Testis (tissue), 3 donors: ENCODE data around the gene SHCBP1L. TPM values are rescaled to one million over a fixed set of nuclear protein-coding genes. Genes with fewer than 3 reads are reported as not detected.

Experiments used
- DNase-seq: peaks from one replicate; pipeline ENCODE4 v3.0.0-alpha.2; 2019
- H3K27ac ChIP-seq, 2 donors: fragments of 200-600 bp; sonication (generic); one replicate each; pipeline ENCODE4 v1.5.1; 2019
- H3K27me3 ChIP-seq: fragments of 200-600 bp; sonication (generic); one replicate; pipeline ENCODE4 v1.5.1; 2019
- H3K36me3 ChIP-seq: fragments of 200-600 bp; sonication (generic); one replicate; pipeline ENCODE4 v1.5.1; 2017; ENCODE audit warnings: low read depth; ENCODE audit errors: missing control alignments
- H3K4me1 ChIP-seq: fragments of 200-600 bp; sonication (generic); one replicate; pipeline ENCODE4 v1.5.1; 2019
- H3K4me3 ChIP-seq, 2 donors: fragments of 200-600 bp; sonication (generic); one replicate each; pipeline ENCODE4 v1.5.1; 2017 to 2019
- H3K9me3 ChIP-seq: fragments of 200-600 bp; sonication (generic); one replicate; pipeline ENCODE4 v1.5.1; 2017
- POLR2A ChIP-seq: fragments of 450-650 bp; IDR thresholded peaks from one replicate; pipeline ENCODE4 v1.6.1; 2017; ENCODE audit warnings: antibody characterized with exemption, mild to moderate bottlenecking, moderate library complexity
- WGBS, 2 donors: methylation state at CpG; one replicate each; pipeline ENCODE4 v1.1.5; 2018; 5-methylcytosine and 5-hydroxymethylcytosine counted together
- intact Hi-C: fragments of 100-400 bp; cut with DNase I; formaldehyde crosslinking; loops from one replicate; pipeline ENCODE4 v1.15.1; 2023; ENCODE audit warnings: low total_unique reads
- polyA plus RNA-seq: library from polyadenylated mRNA; stranded (reverse); fragments of 350-450 nt; fragmentation: Illumina TruSeq; extraction: RNeasy Lipid Tissue Mini Kit (QIAGEN cat#74804); gene quantifications from one replicate; pipeline ENCODE4 v1.2.3, GENCODE V29; 2014; ENCODE audit warnings: low read depth, low replicate concordance; ENCODE audit not compliant: insufficient read depth
- total RNA-seq, 2 donors: library from RNA; depleted of rRNA; stranded (reverse); fragments of >200 nt; gene quantifications; one replicate each; pipeline ENCODE4 v1.2.3, GENCODE V29; 2016
- TF ChIP-seq, protein P1 (sequence below), 3 experiments: fragments of 450-650 bp in 2 of 3; fragments of 200-600 bp in 1 of 3; sonication (generic) in 1 of 3; IDR thresholded peaks; one replicate each; pipeline ENCODE4 v1.5.1; 2016 to 2019; ENCODE audit warnings: antibody characterized with exemption in 3 of 3, mild to moderate bottlenecking in 2 of 3, moderate library complexity in 1 of 3

The SHCBP1L gene
- total and polyA plus RNA-seq, 3 donors from 2014 or later: 106 to 254 (median 132) TPM

GRCh38 chr1:182974506-182975191, 21.7 kb upstream of the SHCBP1L start:
- Histone ChIP-seq H3K27me3 (no peaks in the 10 kb centered on the region), H3K27ac (no peak overlapping the region), H3K4me1 (no peaks in the 10 kb centered on the region), H3K36me3 (no peaks in the 10 kb centered on the region), H3K4me3 (no peak overlapping the region), H3K9me3 (no peaks in the 10 kb centered on the region)
- 89 to 91% methylated on average over 2 of the region's 2 CpGs for WGBS, 2 donors
- TF ChIP-seq POLR2A: no peak
- TF ChIP-seq, protein P1, sequence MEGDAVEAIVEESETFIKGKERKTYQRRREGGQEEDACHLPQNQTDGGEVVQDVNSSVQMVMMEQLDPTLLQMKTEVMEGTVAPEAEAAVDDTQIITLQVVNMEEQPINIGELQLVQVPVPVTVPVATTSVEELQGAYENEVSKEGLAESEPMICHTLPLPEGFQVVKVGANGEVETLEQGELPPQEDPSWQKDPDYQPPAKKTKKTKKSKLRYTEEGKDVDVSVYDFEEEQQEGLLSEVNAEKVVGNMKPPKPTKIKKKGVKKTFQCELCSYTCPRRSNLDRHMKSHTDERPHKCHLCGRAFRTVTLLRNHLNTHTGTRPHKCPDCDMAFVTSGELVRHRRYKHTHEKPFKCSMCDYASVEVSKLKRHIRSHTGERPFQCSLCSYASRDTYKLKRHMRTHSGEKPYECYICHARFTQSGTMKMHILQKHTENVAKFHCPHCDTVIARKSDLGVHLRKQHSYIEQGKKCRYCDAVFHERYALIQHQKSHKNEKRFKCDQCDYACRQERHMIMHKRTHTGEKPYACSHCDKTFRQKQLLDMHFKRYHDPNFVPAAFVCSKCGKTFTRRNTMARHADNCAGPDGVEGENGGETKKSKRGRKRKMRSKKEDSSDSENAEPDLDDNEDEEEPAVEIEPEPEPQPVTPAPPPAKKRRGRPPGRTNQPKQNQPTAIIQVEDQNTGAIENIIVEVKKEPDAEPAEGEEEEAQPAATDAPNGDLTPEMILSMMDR (IDR thresholded peaks at IDR 0.05): no peak
- DNase-seq: no peak
- intact Hi-C loops: no loop called here

- intact Hi-C loops: no loop called here
- H3K27ac ChIP-seq: no peak overlapping the region
- no peaks in the 10 kb centered on the region for H3K4me1 ChIP-seq
- H3K27me3 ChIP-seq: no peaks in the 10 kb centered on the region
- H3K4me3 ChIP-seq: no peak overlapping the region
- TF ChIP-seq POLR2A: no peak
- TF ChIP-seq, protein P1 (IDR thresholded peaks at IDR 0.05): no peak
- 80 to 93% methylated on average over 6 of the region's 6 CpGs for WGBS, 2 donors
- no peak for DNase-seq
- H3K9me3 ChIP-seq: no peaks in the 10 kb centered on the region
- H3K36me3 ChIP-seq: no peaks in the 10 kb centered on the region
Measured at GRCh38 chr1:182972829-182973228, 19.9 kb upstream of the SHCBP1L start.

GRCh38 chr1:182972231-182972630, 19.3 kb upstream of the SHCBP1L start:
- Histone ChIP-seq H3K9me3 (no peaks in the 10 kb centered on the region), H3K27ac (no peak overlapping the region), H3K4me1 (no peaks in the 10 kb centered on the region), H3K27me3 (no peaks in the 10 kb centered on the region), H3K4me3 (no peak overlapping the region), H3K36me3 (no peaks in the 10 kb centered on the region)
- intact Hi-C loops: no loop called here
- TF ChIP-seq POLR2A: no peak
- TF ChIP-seq, protein P1 (IDR thresholded peaks at IDR 0.05): no peak
- DNase-seq: no peak
- WGBS, 2 donors: 73 to 80% methylated on average over 2 of the region's 2 CpGs

DNA sequence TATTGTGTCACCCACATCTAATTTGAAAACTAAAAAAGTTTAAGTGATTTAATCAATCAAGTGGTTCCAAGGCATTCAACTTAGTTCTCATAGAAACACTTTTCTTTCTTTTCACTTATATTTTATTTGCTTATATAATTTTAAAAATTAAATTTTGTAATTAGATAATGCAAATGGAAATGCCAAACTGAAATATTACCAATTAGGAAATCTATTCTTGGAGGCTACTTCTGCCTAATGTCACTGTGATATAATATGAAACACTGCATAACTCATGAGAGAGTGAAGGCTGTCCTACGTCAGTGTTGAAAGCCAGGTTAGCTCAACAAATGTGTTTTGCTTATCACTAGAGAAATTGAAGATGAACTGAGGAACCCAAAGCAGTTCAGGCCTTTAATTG, 18.3 kb upstream of the SHCBP1L start:
- H3K9me3 ChIP-seq: no peaks in the 10 kb centered on the region
- no peak for DNase-seq
- intact Hi-C loops: no loop called here
- 86 to 92% methylated on average over 1 of the region's 1 CpG for WGBS, 2 donors
- H3K4me1 ChIP-seq: no peaks in the 10 kb centered on the region
- no peak overlapping the region for H3K4me3 ChIP-seq
- no peaks in the 10 kb centered on the region for H3K27me3 ChIP-seq
- H3K36me3 ChIP-seq: no peaks in the 10 kb centered on the region
- TF ChIP-seq, protein P1 (IDR thresholded peaks at IDR 0.05): no peak
- no peak for TF ChIP-seq POLR2A
- H3K27ac ChIP-seq: no peak overlapping the region
